PFSK-1 (cell line): ENCODE data around the gene ZNF536.

Experiments
- REST ChIP-seq, 2 experiments: IDR thresholded peaks; 2 replicates each; pipeline versions ENCODE4 v1.6.1 to v1.8.0; 2011 to 2012; ENCODE audit warnings: low read depth in 2 of 2, low read length in 2 of 2, control low read depth in 1 of 2, inconsistent platforms in 1 of 2, mild to moderate bottlenecking in 1 of 2, moderate library complexity in 1 of 2; ENCODE audit not compliant: insufficient read depth in 1 of 2
- SIN3A ChIP-seq: IDR thresholded peaks from 2 replicates; pipeline ENCODE4 v1.6.1; 2012; ENCODE audit warnings: mild to moderate bottlenecking, low read length, moderate library complexity, borderline replicate concordance; ENCODE audit not compliant: insufficient read depth
- TAF1 ChIP-seq: IDR thresholded peaks from 2 replicates; pipeline ENCODE4 v1.6.1; 2012; ENCODE audit warnings: low read length, control low read depth, borderline replicate concordance; ENCODE audit not compliant: insufficient read depth

GRCh38 chr19:30512176-30513081 lies 140.2 kb downstream of the ZNF536 start:
- TF ChIP-seq TAF1 (no peak), REST (IDR thresholded peaks at IDR 0.05; ENCODE audit: insufficient read depth in 1 of 2, low read depth in 2 of 2, low read length in 2 of 2) (no peak), SIN3A (no peak)
